ENCODE data around the gene PTPRE. TPM values are rescaled to one million over a fixed set of nuclear protein-coding genes. Genes with fewer than 3 reads are reported as not detected.

Gene PTPRE
- total and polyA plus RNA-seq, 2 of the 4 experiments (the other 2 are of a cell fraction) = 0.34 to 0.54 TPM

DNA sequence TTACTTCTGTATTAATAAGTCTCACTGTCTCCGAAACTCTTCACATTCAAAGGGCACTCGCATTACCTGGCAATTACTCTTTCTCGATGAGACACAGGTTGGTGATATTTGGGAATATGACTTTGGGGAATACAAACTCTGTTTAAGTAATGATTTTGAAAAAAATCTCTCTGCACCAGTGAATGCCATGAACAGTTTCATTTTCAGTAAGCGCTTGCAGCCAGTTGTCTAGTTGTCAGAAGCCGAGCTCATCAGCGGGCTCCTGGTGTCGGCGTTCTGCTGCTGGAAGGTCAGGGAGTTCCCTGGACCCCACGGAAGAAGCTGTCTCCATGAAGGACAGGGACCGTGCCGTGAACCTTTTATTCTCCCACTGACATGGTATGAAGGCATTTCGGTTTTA lies 57.7 kb downstream of the PTPRE start:
- no peak overlapping the region for H2AFZ ChIP-seq (replicated peaks; ENCODE audit: low read length, poor library complexity)
- H3K14ac ChIP-seq (replicated peaks; ENCODE audit: low read depth, low read length) = no peak overlapping the region
- no peak overlapping the region for H2AK9ac ChIP-seq (replicated peaks; ENCODE audit: low read depth, low read length, poor library complexity)
- H4K20me1 ChIP-seq (ENCODE audit: insufficient read depth, low read length) = no peaks in the 10 kb centered on the region
- 54% methylated on average over 5 of the region's 12 CpGs; no CpG with 5 or more reads in 1 of the 2 experiments for WGBS, 2 experiments (ENCODE audit: extremely low coverage in 2 of 2, insufficient read length in 1 of 2)
- no peak overlapping the region for H3K4ac ChIP-seq (ENCODE audit: low read depth, low read length)
- H3K56ac ChIP-seq (ENCODE audit: extremely low read depth, insufficient read depth, low read length) = no peak overlapping the region
- in situ Hi-C loops (cut with MboI; ENCODE audit: low sequenced_read_pairs) (no loop called here), dilution Hi-C loops (cut with HindIII; ENCODE audit: low sequenced_read_pairs, unreplicated experiment) (no loop called here), intact Hi-C loops (cut with micrococcal nuclease) (no loop called here)
- H2BK120ac ChIP-seq (ENCODE audit: low read depth, low read length) = no peak overlapping the region
- no peak overlapping the region for H2BK5ac ChIP-seq (ENCODE audit: low read depth, low read length, poor library complexity, severe bottlenecking)
- ChIA-PET POLR2A (ENCODE audit: unreplicated experiment) (no interaction called here), CTCF (no interaction called here)
- H3K27me3 ChIP-seq (ENCODE audit: control insufficient read depth, insufficient read depth, low read length) = no peaks in the 10 kb centered on the region
- H3K9me1 ChIP-seq (ENCODE audit: insufficient read depth, low read length) = no peaks in the 10 kb centered on the region
- H2AK5ac ChIP-seq (ENCODE audit: low read depth, low read length) = no peak overlapping the region
- H4K8ac ChIP-seq (ENCODE audit: low read depth in 2 of 2, low read length in 2 of 2) = no peak overlapping the region
- BruUV-seq (replicated peaks) = no TSS peak
- H3K36me3 ChIP-seq (ENCODE audit: control insufficient read depth, insufficient read depth, low read length) = no peaks in the 10 kb centered on the region
- no peak overlapping the region for H3K27ac ChIP-seq (ENCODE audit: insufficient read depth, low read length)
- DNase-seq (no peak), ATAC-seq (ENCODE audit: low read depth) (no peak)
- H3K4me1 ChIP-seq (ENCODE audit: control insufficient read depth, insufficient read depth, low read length) = no peaks in the 10 kb centered on the region
- no peak overlapping the region for H2BK20ac ChIP-seq (ENCODE audit: low read depth, low read length)
- no peak overlapping the region for H4K5ac ChIP-seq (ENCODE audit: low read depth, low read length)
- no peak overlapping the region for H2BK15ac ChIP-seq (ENCODE audit: low read depth, low read length)
- no peak overlapping the region for H4K91ac ChIP-seq (ENCODE audit: insufficient read depth, low read depth, low read length)
- H3K23ac ChIP-seq (ENCODE audit: low read depth, low read length) = no peak overlapping the region
- no peak overlapping the region for H3K18ac ChIP-seq (ENCODE audit: low read depth, low read length)
- H3K9me3 ChIP-seq (ENCODE audit: control insufficient read depth, insufficient read depth, low read length) = no peaks in the 10 kb centered on the region
- H3K9ac ChIP-seq (ENCODE audit: low read depth, low read length) = no peak overlapping the region
- no peaks in the 10 kb centered on the region for H3K79me1 ChIP-seq (ENCODE audit: low read depth in 1 of 2, low read length in 2 of 2)
- TF ChIP-seq POLR2A (IDR thresholded peaks at IDR 0.05; ENCODE audit: low read depth, low read length) (no peak), MAFK (IDR thresholded peaks at IDR 0.05; ENCODE audit: low read depth, low read length) (no peak), RFX5 (IDR thresholded peaks at IDR 0.05; ENCODE audit: low read depth, low read length) (no peak), BHLHE40 (IDR thresholded peaks at IDR 0.05; ENCODE audit: low read depth, low read length) (no peak), ELK1 (IDR thresholded peaks at IDR 0.05; ENCODE audit: borderline replicate concordance, low read depth, low read length) (no peak), SMC3 (IDR thresholded peaks at IDR 0.05; ENCODE audit: low read depth, low read length) (no peak), RAD21 (IDR thresholded peaks at IDR 0.05; ENCODE audit: low read length) (no peak), CHD1 (IDR thresholded peaks at IDR 0.05; ENCODE audit: low read depth, low read length) (no peak)
- no peak overlapping the region for H3K4me2 ChIP-seq (ENCODE audit: low read depth, low read length)
- no peak overlapping the region for H3K4me3 ChIP-seq (ENCODE audit: insufficient read depth, low read depth, low read length)
